SK-N-SH treated with all-trans-retinoic acid at 6 μM for 48 hours (cell line): ENCODE results near the gene PDS5B.

ENCODE experiments used
- ATAC-seq: fragments of 200-7000 bp; cut with Tn5 transposase; 3 replicates; pipeline ENCODE4 v1.9.1; 2020; ENCODE audit warnings: mild to moderate bottlenecking, moderate library complexity
- ARNTL ChIP-seq: fragments of 450-650 bp; formaldehyde crosslinking; IDR thresholded peaks from 2 replicates; pipeline ENCODE4 v1.5.0; 2020; ENCODE audit warnings: low read depth, mild to moderate bottlenecking, moderate library complexity, borderline replicate concordance
- BACH2 ChIP-seq: fragments of 250-450 bp; sonication (Bioruptor Pico); IDR thresholded peaks from 2 replicates; pipeline ENCODE4 v1.9.0; 2021; ENCODE audit warnings: mild to moderate bottlenecking, borderline replicate concordance
- CREB5 ChIP-seq: fragments of 250-450 bp; sonication (Bioruptor Pico); IDR thresholded peaks from 2 replicates; pipeline ENCODE4 v1.5.1; 2020; ENCODE audit warnings: low read depth, mild to moderate bottlenecking, moderate library complexity
- CSDC2 ChIP-seq: fragments of 250-450 bp; sonication (Bioruptor Pico); IDR thresholded peaks from 2 replicates; pipeline ENCODE4 v1.5.0; 2020; ENCODE audit warnings: mild to moderate bottlenecking, moderate library complexity
- CSRNP3 ChIP-seq: fragments of 250-450 bp; sonication (Bioruptor Pico); IDR thresholded peaks from 2 replicates; pipeline ENCODE4 v1.5.1; 2021; ENCODE audit warnings: mild to moderate bottlenecking, moderate library complexity
- ESRRG ChIP-seq: fragments of 250-450 bp; sonication (Bioruptor Pico); IDR thresholded peaks from 2 replicates; pipeline ENCODE4 v1.6.1; 2021; ENCODE audit warnings: mild to moderate bottlenecking
- GLIS3 ChIP-seq: fragments of 250-450 bp; sonication (Bioruptor Pico); IDR thresholded peaks from 2 replicates; pipeline ENCODE4 v1.5.0; 2020; ENCODE audit warnings: mild to moderate bottlenecking, moderate library complexity
- ISL1 ChIP-seq: fragments of 250-450 bp; sonication (Bioruptor Pico); IDR thresholded peaks from 2 replicates; pipeline ENCODE4 v2.1.2; 2022; ENCODE audit warnings: mild to moderate bottlenecking, moderate library complexity
- PATZ1 ChIP-seq: fragments of 250-450 bp; sonication (Bioruptor Pico); IDR thresholded peaks from 2 replicates; pipeline ENCODE4 v1.8.0; 2020; ENCODE audit warnings: mild to moderate bottlenecking, moderate library complexity, borderline replicate concordance
- POU6F1 ChIP-seq: fragments of 250-450 bp; sonication (Bioruptor Pico); IDR thresholded peaks from 2 replicates; pipeline ENCODE4 v1.8.0; 2021; ENCODE audit warnings: low read depth, mild to moderate bottlenecking, moderate library complexity, borderline replicate concordance
- PPARA ChIP-seq: fragments of 250-450 bp; sonication (Bioruptor Pico); IDR thresholded peaks from 2 replicates; pipeline ENCODE4 v1.5.0; 2020; ENCODE audit warnings: mild to moderate bottlenecking, borderline replicate concordance
- RARB ChIP-seq: fragments of 250-450 bp; sonication (Bioruptor Pico); IDR thresholded peaks from 2 replicates; pipeline ENCODE4 v1.8.0; 2021; ENCODE audit warnings: mild to moderate bottlenecking, moderate library complexity
- SNAI2 ChIP-seq: fragments of 250-450 bp; sonication (Bioruptor Pico); IDR thresholded peaks from 2 replicates; pipeline ENCODE4 v1.5.0; 2020; ENCODE audit warnings: mild to moderate bottlenecking, moderate library complexity
- TOX ChIP-seq: fragments of 250-450 bp; sonication (Bioruptor Pico); IDR thresholded peaks from 2 replicates; pipeline ENCODE4 v1.8.0; 2021; ENCODE audit warnings: mild to moderate bottlenecking, moderate library complexity, borderline replicate concordance
- TSHZ2 ChIP-seq: fragments of 250-450 bp; sonication (Bioruptor Pico); IDR thresholded peaks from 2 replicates; pipeline ENCODE4 v1.5.0; 2020; ENCODE audit warnings: mild to moderate bottlenecking, moderate library complexity
- ZC3H10 ChIP-seq: fragments of 250-450 bp; sonication (Bioruptor Pico); IDR thresholded peaks from 2 replicates; pipeline ENCODE4 v1.5.1; 2021; ENCODE audit warnings: mild to moderate bottlenecking, moderate library complexity
- ZFP3 ChIP-seq: fragments of 250-450 bp; sonication (Bioruptor Pico); IDR thresholded peaks from 2 replicates; pipeline ENCODE4 v1.5.0; 2020; ENCODE audit warnings: mild to moderate bottlenecking, moderate library complexity
- ZFP30 ChIP-seq: fragments of 450-650 bp; formaldehyde crosslinking; IDR thresholded peaks from 2 replicates; pipeline ENCODE4 v1.5.0; 2022; ENCODE audit warnings: mild to moderate bottlenecking, moderate library complexity
- ZNF565 ChIP-seq: fragments of 450-650 bp; formaldehyde crosslinking; conservative IDR thresholded peaks from 2 replicates; pipeline ENCODE4 v1.5.0; 2020; ENCODE audit warnings: low read depth, mild to moderate bottlenecking, moderate library complexity
- ZNF70 ChIP-seq: fragments of 450-650 bp; formaldehyde crosslinking; IDR thresholded peaks from 2 replicates; pipeline ENCODE4 v1.5.0; 2020; ENCODE audit warnings: mild to moderate bottlenecking, moderate library complexity
- ZNF8 ChIP-seq: fragments of 450-650 bp; formaldehyde crosslinking; IDR thresholded peaks from 2 replicates; pipeline ENCODE4 v1.5.0; 2020; ENCODE audit warnings: mild to moderate bottlenecking, moderate library complexity

The PDS5B gene

GRCh38 chr13:32590266-32590665 is 4.0 kb downstream of the PDS5B start (continued):
- TF ChIP-seq PATZ1 (CRISPR knock-in tag) (no peak), CSRNP3 (CRISPR knock-in tag) (no peak), BACH2 (CRISPR knock-in tag) (no peak)

- ATAC-seq, result no peak
- TF ChIP-seq ZC3H10 (CRISPR knock-in tag) (no peak), SNAI2 (CRISPR knock-in tag) (no peak), ARNTL (CRISPR knock-in tag) (no peak), ZNF70 (CRISPR knock-in tag) (no peak), BACH2 (CRISPR knock-in tag) (no peak), ISL1 (CRISPR knock-in tag) (no peak), ESRRG (CRISPR knock-in tag) (no peak), ZNF8 (CRISPR knock-in tag) (no peak), ZNF565 (CRISPR knock-in tag) (no peak), CREB5 (CRISPR knock-in tag) (no peak), TOX (CRISPR knock-in tag) (no peak), CSRNP3 (CRISPR knock-in tag) (no peak), ZFP3 (CRISPR knock-in tag) (no peak), TSHZ2 (CRISPR knock-in tag) (no peak), PPARA (CRISPR knock-in tag) (no peak), GLIS3 (CRISPR knock-in tag) (no peak), CSDC2 (CRISPR knock-in tag) (no peak), RARB (CRISPR knock-in tag) (no peak), POU6F1 (CRISPR knock-in tag) (no peak)
These were observed 5.8 kb downstream of the PDS5B start for GRCh38 chr13:32592082-32592481.

- no peak for ATAC-seq
- TF ChIP-seq BACH2 (CRISPR knock-in tag), result no peak
- no peak for TF ChIP-seq GLIS3 (CRISPR knock-in tag)
- no peak for TF ChIP-seq POU6F1 (CRISPR knock-in tag)
- no peak for TF ChIP-seq ZFP30 (CRISPR knock-in tag)
- no peak for TF ChIP-seq ZNF8 (CRISPR knock-in tag)
- no peak for TF ChIP-seq PATZ1 (CRISPR knock-in tag)
- no peak for TF ChIP-seq CSRNP3 (CRISPR knock-in tag)
- TF ChIP-seq RARB (CRISPR knock-in tag), result no peak
- no peak for TF ChIP-seq ZC3H10 (CRISPR knock-in tag)
- TF ChIP-seq TOX (CRISPR knock-in tag), result no peak
These were observed 8.0 kb downstream of the PDS5B start for GRCh38 chr13:32594157-32594738.
